Activated CD4-positive, alpha-beta T cell treated with anti-CD3 and anti-CD28 coated beads for 48 hours (primary cell): ENCODE data around the gene ZNF74.
"Not testable (repeated sequence)": the region's sequence is repeated elsewhere in the genome, so short reads cannot be mapped to it uniquely, and the experiment has no call there.

Source experiments
- DNase-seq: peaks from one replicate; pipeline ENCODE4 v3.0.0-alpha.2; 2020

The ZNF74 gene

GRCh38 chr22:20376983-20377382 lies 17.0 kb upstream of the ZNF74 start:
- not testable (repeated sequence) for DNase-seq

- DNase-seq: no peak
Observed at GRCh38 chr22:20378110-20378509, 15.8 kb upstream of the ZNF74 start.

- not testable (repeated sequence) for DNase-seq
Observed at GRCh38 chr22:20378684-20379083, 15.3 kb upstream of the ZNF74 start.

- DNase-seq: no peak
Observed at GRCh38 chr22:20380486-20380885, 13.5 kb upstream of the ZNF74 start.

- no peak for DNase-seq
Observed at GRCh38 chr22:20383538-20383937, 10.4 kb upstream of the ZNF74 start.

- no peak for DNase-seq
Observed at GRCh38 chr22:20384171-20384570, 9.8 kb upstream of the ZNF74 start.

GRCh38 chr22:20384865-20385264 lies 9.1 kb upstream of the ZNF74 start:
- no peak for DNase-seq

GRCh38 chr22:20386336-20386735 lies 7.6 kb upstream of the ZNF74 start:
- no peak for DNase-seq

- no peak for DNase-seq
Observed at GRCh38 chr22:20386972-20387371, 7.0 kb upstream of the ZNF74 start.

GRCh38 chr22:20388200-20388599 lies 5.8 kb upstream of the ZNF74 start:
- no peak for DNase-seq

- DNase-seq: no peak
Observed at GRCh38 chr22:20389288-20389687, 4.7 kb upstream of the ZNF74 start.

- DNase-seq: no peak
Observed at GRCh38 chr22:20390394-20390907, 3.5 kb upstream of the ZNF74 start.

- DNase-seq: no peak
Observed at GRCh38 chr22:20391222-20391621, 2.7 kb upstream of the ZNF74 start.

- not testable (repeated sequence) for DNase-seq
Observed at GRCh38 chr22:20392365-20392881, 1.5 kb upstream of the ZNF74 start.

GRCh38 chr22:20392983-20393704 lies 807 bp upstream of the ZNF74 start:
- DNase-seq: no peak

- no peak for DNase-seq
Observed at GRCh38 chr22:20395181-20395906, 1.4 kb downstream of the ZNF74 start.

GRCh38 chr22:20395907-20396287 lies 1.9 kb downstream of the ZNF74 start:
- DNase-seq: no peak

GRCh38 chr22:20396639-20397038 lies 2.7 kb downstream of the ZNF74 start:
- no peak for DNase-seq

GRCh38 chr22:20397498-20397897 lies 3.5 kb downstream of the ZNF74 start:
- no peak for DNase-seq

- DNase-seq: no peak
Observed at GRCh38 chr22:20398420-20398819, 4.5 kb downstream of the ZNF74 start.

- no peak for DNase-seq
Observed at GRCh38 chr22:20399866-20400605, 6.1 kb downstream of the ZNF74 start.

- no peak for DNase-seq
Observed at GRCh38 chr22:20400606-20401375, 6.8 kb downstream of the ZNF74 start.
